ENCODE measurements around the gene ZNF35.

ZNF35 gene

GRCh38 chr3:44680921-44681455 lies 32.5 kb downstream of the ZNF35 start:
- no peak for DNase-seq (ENCODE audit: low read depth, low spot score)
- H3K4me3 ChIP-seq (ENCODE audit: low read length): no peak overlapping the region

GRCh38 chr3:44682182-44682896 lies 33.8 kb downstream of the ZNF35 start:
- H3K4me3 ChIP-seq (ENCODE audit: low read length): no peak overlapping the region
- DNase-seq (ENCODE audit: low read depth, low spot score): no peak

DNA sequence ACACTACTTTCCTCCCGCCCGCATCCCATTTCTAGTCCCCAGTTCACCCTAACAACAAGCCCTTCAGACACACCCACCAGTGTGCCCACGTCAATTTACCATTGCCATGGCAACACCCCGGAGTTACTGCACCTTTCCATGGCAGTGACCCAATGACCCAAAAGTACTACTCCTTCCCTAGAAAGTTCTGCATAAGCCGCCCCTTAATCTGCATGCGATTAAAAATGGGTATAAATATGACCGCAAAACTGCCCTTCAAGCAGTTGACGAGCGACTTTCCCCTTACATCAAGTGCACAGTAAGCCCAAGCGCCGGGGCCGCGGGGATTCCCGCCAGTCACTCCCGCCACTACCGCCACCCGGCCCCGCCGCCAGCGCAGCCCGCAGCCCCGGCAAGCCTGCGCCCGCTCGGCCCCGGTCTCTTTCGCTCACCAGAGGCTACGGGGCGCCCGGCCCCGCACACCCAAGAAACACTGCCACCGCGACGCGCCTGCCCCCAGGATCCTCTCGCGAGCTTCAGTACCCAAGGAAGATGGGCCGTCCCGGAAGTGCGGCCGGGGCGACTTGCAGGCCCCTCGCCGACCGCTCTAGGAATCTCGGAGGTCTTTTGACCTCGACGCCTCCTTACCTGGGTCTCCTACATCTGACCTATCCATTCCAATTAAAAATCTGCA lies 36.7 kb downstream of the ZNF35 start:
- H3K4me3 ChIP-seq (ENCODE audit: low read length): no peak overlapping the region
- DNase-seq (ENCODE audit: low read depth, low spot score): no peak

DNA sequence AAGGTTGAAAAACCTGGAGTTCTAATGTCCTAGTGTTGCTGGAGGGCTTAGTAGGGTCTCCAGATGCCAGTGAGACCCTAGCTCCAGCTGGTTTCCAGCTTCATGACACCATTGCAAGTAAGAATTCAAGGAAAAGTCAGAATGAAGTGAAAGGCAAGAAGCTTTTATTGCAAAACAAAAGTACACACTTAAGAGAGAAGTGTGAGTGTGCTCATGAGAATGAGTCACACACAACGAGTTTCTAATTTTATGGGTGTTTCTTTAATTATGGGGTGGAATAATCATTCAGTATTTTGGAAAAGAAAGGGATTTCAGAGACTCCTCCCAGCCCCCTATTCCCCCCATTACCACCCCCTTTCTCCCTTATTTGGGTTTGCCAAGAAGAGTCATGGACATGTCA lies 39.4 kb downstream of the ZNF35 start:
- H3K4me3 ChIP-seq (ENCODE audit: low read length): no peak overlapping the region
- no peak for DNase-seq (ENCODE audit: low read depth, low spot score)
